B cell (primary cell): ENCODE results near the gene AIRE. TPM values are rescaled to one million over a fixed set of nuclear protein-coding genes. Genes with fewer than 3 reads are reported as not detected.

ENCODE experiments used
- ATAC-seq: fragments of 200-7000 bp; cut with Tn5 transposase; one replicate; pipeline ENCODE4 v1.10.0; 2021; ENCODE audit warnings: low read depth, mild to moderate bottlenecking, moderate number of reproducible peaks, moderate library complexity
- CTCF ChIA-PET: fragments of 350-600 bp; sonication (Branson Sonifier 250); formaldehyde crosslinking; loops from one replicate; lab custom pipeline; 2021; ENCODE audit warnings: antibody characterized with exemption, inconsistent platforms; lab: Charles Lee
- POLR2A ChIA-PET: fragments of 350-600 bp; sonication (Branson Sonifier 250); formaldehyde crosslinking; loops from one replicate; lab custom pipeline; 2021; ENCODE audit warnings: antibody characterized with exemption; lab: Charles Lee
- DNase-seq: peaks from one replicate; pipeline ENCODE4 v3.0.0; 2013
- H2AFZ ChIP-seq: 2 replicates; pipeline ENCODE4 v1.6.1; 2012; ENCODE audit warnings: mild to moderate bottlenecking, low read depth, low read length; ENCODE audit not compliant: insufficient read depth, poor library complexity, severe bottlenecking
- H3K27ac ChIP-seq, 2 donors: 1 replicate in 1 of 2; 2 replicates in 1 of 2; pipeline ENCODE4 v1.5.1; 2012 to 2013; ENCODE audit warnings: low read length in 2 of 2, mild to moderate bottlenecking in 2 of 2, moderate library complexity in 1 of 2
- H3K27me3 ChIP-seq, 4 experiments: fragments of 200-600 bp in 1 of 4; sonication (generic) in 1 of 4; replicated peaks in 1 of 4; 1 replicate in 2 of 4; 2 replicates in 2 of 4; pipeline versions ENCODE4 v1.6.1 to v1.7.0; 2013 to 2016; ENCODE audit warnings: low read length in 3 of 4, mild to moderate bottlenecking in 2 of 4, mixed read lengths in 1 of 4, moderate library complexity in 1 of 4; ENCODE audit not compliant: insufficient read depth in 4 of 4, control insufficient read depth in 3 of 4; ENCODE audit errors: control extremely low read depth in 1 of 4
- H3K36me3 ChIP-seq, 2 experiments: replicated peaks in 1 of 2; 1 replicate in 1 of 2; 2 replicates in 1 of 2; pipeline versions ENCODE4 v1.6.1 to v1.7.1; 2013; ENCODE audit warnings: low read length in 1 of 2; ENCODE audit not compliant: insufficient read depth in 2 of 2, control insufficient read depth in 1 of 2; ENCODE audit errors: control extremely low read depth in 1 of 2, extremely low read depth in 1 of 2
- H3K4me1 ChIP-seq, 2 donors: fragments of 200-600 bp in 1 of 2; sonication (generic) in 1 of 2; 1 replicate in 1 of 2; 2 replicates in 1 of 2; pipeline versions ENCODE4 v1.5.1 to v1.6.1; 2013 to 2017; ENCODE audit warnings: low read length in 2 of 2; ENCODE audit not compliant: control insufficient read depth in 2 of 2, insufficient read depth in 2 of 2
- H3K4me2 ChIP-seq: replicated peaks from 2 replicates; pipeline ENCODE3; 2012; ENCODE audit warnings: mild to moderate bottlenecking, low read depth, low read length; ENCODE audit not compliant: poor library complexity, severe bottlenecking
- H3K4me3 ChIP-seq, 5 experiments: fragments of 200-600 bp in 1 of 5; sonication (generic) in 1 of 5; 1 replicate in 3 of 5; 2 replicates in 2 of 5; pipeline versions ENCODE4 v1.5.1 to v1.7.0; 2011 to 2016; ENCODE audit warnings: low read length in 4 of 5, mild to moderate bottlenecking in 4 of 5, low read depth in 2 of 5, control low read depth in 1 of 5, moderate library complexity in 1 of 5; ENCODE audit not compliant: insufficient read depth in 1 of 5; ENCODE audit errors: control extremely low read depth in 1 of 5, extremely low read depth in 1 of 5
- H3K79me2 ChIP-seq: fragments of 200-600 bp; sonication (generic); one replicate; pipeline ENCODE4 v1.6.0; 2016; ENCODE audit warnings: low read length; ENCODE audit not compliant: control insufficient read depth, insufficient read depth
- H3K9ac ChIP-seq: fragments of 200-600 bp; sonication (generic); 2 replicates; pipeline ENCODE4 v1.6.1; 2017; ENCODE audit warnings: mild to moderate bottlenecking, low read length, moderate library complexity
- H3K9me3 ChIP-seq, 3 donors: one replicate each; pipeline versions ENCODE4 v1.6.1 to v1.7.1; 2013; ENCODE audit warnings: low read length in 2 of 3; ENCODE audit not compliant: control insufficient read depth in 2 of 3, insufficient read depth in 1 of 3; ENCODE audit errors: control extremely low read depth in 1 of 3
- H4K20me1 ChIP-seq: 2 replicates; pipeline ENCODE4 v1.6.0; 2012; ENCODE audit warnings: mild to moderate bottlenecking, low read length; ENCODE audit not compliant: insufficient read depth, control insufficient read depth, poor library complexity, severe bottlenecking
- H3K27ac Mint-ChIP-seq: one replicate; pipeline ENCODE4 v1.8.0; 2021; ENCODE audit warnings: mixed read lengths
- H3K27me3 Mint-ChIP-seq: one replicate; pipeline ENCODE4 v1.8.0; 2021; ENCODE audit warnings: mixed read lengths
- H3K4me1 Mint-ChIP-seq: one replicate; pipeline ENCODE4 v1.8.0; 2021; ENCODE audit warnings: mixed read lengths
- H3K4me3 Mint-ChIP-seq: one replicate; pipeline ENCODE4 v1.8.0; 2021; ENCODE audit warnings: mixed read lengths
- H3K9me3 Mint-ChIP-seq: one replicate; pipeline ENCODE4 v1.8.0; 2022; ENCODE audit warnings: mixed read lengths; ENCODE audit not compliant: insufficient read depth
- EZH2 ChIP-seq: IDR thresholded peaks from 2 replicates; pipeline ENCODE4 v1.6.1; 2012; ENCODE audit warnings: borderline replicate concordance, low read depth, mild to moderate bottlenecking, moderate library complexity, low read length; ENCODE audit not compliant: insufficient read depth, poor library complexity, severe bottlenecking
- WGBS: methylation state at CpG from one replicate; pipeline ENCODE4 v1.1.5; 2013; ENCODE audit warnings: missing lambda C conversion rate; ENCODE audit not compliant: insufficient coverage; 5-methylcytosine and 5-hydroxymethylcytosine counted together
- intact Hi-C: fragments of 100-400 bp; cut with micrococcal nuclease; formaldehyde crosslinking; loops from one replicate; pipeline ENCODE4 v1.10.0; 2022
- polyA plus RNA-seq: library from polyadenylated mRNA; depleted of rRNA; stranded (reverse); fragments of >200 nt; gene quantifications from 2 replicates; pipeline ENCODE4 v1.2.3, GENCODE V29; 2012
- total RNA-seq, 2 donors: library from RNA; stranded (reverse); fragments of 120-200 nt in 1 of 2; gene quantifications; 1 replicate in 1 of 2; 2 replicates in 1 of 2; pipeline versions ENCODE4 v1.2.3 to v1.2.4, GENCODE V29; 2013 to 2022
- TF ChIP-seq, protein P1 (sequence below): fragments of 200-600 bp; IDR thresholded peaks from one replicate; pipeline ENCODE4 v1.8.0; 2022; ENCODE audit warnings: antibody characterized with exemption, mild to moderate bottlenecking

AIRE gene
- total and polyA plus RNA-seq, 2 donors (not counting 1 experiment from before 2014, with no cell fraction given): 0.37 TPM; not detected in 1

DNA sequence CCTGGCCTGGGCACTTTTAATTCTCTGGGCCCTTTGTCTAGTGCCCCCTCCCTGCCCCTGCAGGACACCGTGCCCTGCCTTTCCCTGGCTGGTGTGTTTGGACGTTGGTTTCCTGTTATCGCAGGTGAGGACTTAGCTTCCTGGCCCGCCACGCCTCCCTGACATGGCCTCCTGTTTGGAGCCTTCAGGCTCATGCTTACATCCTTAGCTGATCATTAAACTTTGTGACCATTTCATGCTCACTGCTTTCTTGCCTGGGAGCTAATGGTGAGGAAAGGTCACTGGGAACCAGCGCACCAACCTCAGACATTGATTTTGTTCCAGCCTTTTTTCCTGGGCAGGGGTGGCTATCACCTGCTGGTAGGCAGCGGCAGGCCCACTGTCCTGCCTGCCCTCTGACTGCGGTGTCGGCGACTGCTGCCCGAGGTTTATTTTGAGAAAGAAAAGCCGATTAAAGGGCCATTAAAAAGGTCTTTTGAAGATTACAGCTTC is 17.9 kb downstream of the AIRE start:
- Histone ChIP-seq H3K27me3 (no peaks in the 10 kb centered on the region), H3K9me3 (no peaks in the 10 kb centered on the region), H3K36me3 (peaks cover 0 to 25% of the 10 kb centered on the region in 2 experiments), H3K79me2 (peaks cover 83% of the 10 kb centered on the region), H3K4me3 (no peak overlapping the region), H3K4me1 (peaks cover 42 to 57% of the 10 kb centered on the region in 2 donors), H3K9ac (no peak overlapping the region), H3K4me2 (peak overlapping the region; percentile 40), H2AFZ (no peak overlapping the region), H4K20me1 (peaks cover 80% of the 10 kb centered on the region), H3K27ac (peak overlapping the region; percentile 41 to 59)
- Mint-ChIP-seq H3K9me3 (no peaks in the 10 kb centered on the region), H3K4me3 (peak overlapping the region; percentile 76), H3K27ac (peak overlapping the region; percentile 86), H3K4me1 (peaks cover 47% of the 10 kb centered on the region), H3K27me3 (no peaks in the 10 kb centered on the region)
- ChIA-PET CTCF (interaction anchor here (1.5 to 2.6 kb wide), 4 partner anchors 9 to 490 kb away, joined by 4 to 10 read pairs (median 8); no protein-coding TSS in a partner anchor), POLR2A (interaction anchor here (0.7 kb wide), 3 partner anchors 27 to 777 kb away, joined by 3 to 9 read pairs (median 3); no protein-coding TSS in a partner anchor)
- ATAC-seq (no peak), DNase-seq (no peak)
- 87% methylated on average over 8 of the region's 12 CpGs for whole genome bisulfite sequencing
- TF ChIP-seq, protein P1, sequence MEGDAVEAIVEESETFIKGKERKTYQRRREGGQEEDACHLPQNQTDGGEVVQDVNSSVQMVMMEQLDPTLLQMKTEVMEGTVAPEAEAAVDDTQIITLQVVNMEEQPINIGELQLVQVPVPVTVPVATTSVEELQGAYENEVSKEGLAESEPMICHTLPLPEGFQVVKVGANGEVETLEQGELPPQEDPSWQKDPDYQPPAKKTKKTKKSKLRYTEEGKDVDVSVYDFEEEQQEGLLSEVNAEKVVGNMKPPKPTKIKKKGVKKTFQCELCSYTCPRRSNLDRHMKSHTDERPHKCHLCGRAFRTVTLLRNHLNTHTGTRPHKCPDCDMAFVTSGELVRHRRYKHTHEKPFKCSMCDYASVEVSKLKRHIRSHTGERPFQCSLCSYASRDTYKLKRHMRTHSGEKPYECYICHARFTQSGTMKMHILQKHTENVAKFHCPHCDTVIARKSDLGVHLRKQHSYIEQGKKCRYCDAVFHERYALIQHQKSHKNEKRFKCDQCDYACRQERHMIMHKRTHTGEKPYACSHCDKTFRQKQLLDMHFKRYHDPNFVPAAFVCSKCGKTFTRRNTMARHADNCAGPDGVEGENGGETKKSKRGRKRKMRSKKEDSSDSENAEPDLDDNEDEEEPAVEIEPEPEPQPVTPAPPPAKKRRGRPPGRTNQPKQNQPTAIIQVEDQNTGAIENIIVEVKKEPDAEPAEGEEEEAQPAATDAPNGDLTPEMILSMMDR: no peak
- TF ChIP-seq EZH2: no peak
- intact Hi-C loops: loop anchor here (10.0 kb wide), 1 partner anchor 289 kb away; the partner anchor contains the start of gene TRAPPC10

DNA sequence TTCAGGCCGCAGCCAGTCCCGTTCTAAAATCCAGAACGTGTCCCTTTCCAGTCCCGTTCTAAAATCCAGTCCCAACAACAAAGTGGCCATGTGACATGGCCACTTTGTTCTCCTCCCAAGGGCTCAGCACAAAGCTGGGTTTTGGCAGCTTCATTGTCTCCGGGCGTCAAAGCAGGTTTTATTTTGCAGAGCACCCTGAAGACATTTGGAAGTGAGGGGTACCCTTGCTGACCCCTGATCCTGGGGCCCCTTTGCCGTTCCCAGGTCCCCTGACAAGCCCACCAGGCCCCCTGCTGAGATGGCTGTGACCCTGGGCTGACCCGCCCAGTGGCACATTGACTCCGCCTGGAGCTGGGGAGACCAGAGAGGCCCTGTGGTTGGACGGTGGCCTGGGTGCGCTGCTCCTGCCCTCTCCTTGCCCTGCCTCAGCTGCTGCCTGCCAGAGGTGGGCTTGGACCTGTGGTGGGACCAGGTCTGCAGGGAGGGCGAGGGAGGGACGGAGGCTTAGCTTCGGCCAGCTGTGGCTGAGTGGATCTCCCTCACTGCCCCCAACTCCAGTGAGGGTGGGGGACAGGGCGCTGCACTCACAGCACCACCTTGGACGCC is 18.4 kb downstream of the AIRE start:
- peak overlapping the region; percentile 40 for H3K4me2 ChIP-seq
- no peak overlapping the region for H3K4me3 ChIP-seq
- no peaks in the 10 kb centered on the region for H3K9me3 ChIP-seq
- peak overlapping the region in 1 of 2 donors; percentile 59 for H3K27ac ChIP-seq
- ATAC-seq (no peak), DNase-seq (no peak)
- Mint-ChIP-seq H3K27ac (peak overlapping the region; percentile 86), H3K4me3 (no peak overlapping the region), H3K27me3 (no peaks in the 10 kb centered on the region), H3K9me3 (no peaks in the 10 kb centered on the region), H3K4me1 (peaks cover 44% of the 10 kb centered on the region)
- no peak overlapping the region for H2AFZ ChIP-seq
- CTCF ChIA-PET: interaction anchor here (1.1 to 2.6 kb wide), 4 partner anchors 9 to 290 kb away, joined by 3 to 10 read pairs (median 6); no protein-coding TSS in a partner anchor
- no peak for TF ChIP-seq EZH2
- TF ChIP-seq, protein P1: no peak
- H4K20me1 ChIP-seq: peaks cover 84% of the 10 kb centered on the region
- H3K4me1 ChIP-seq: peaks cover 38 to 51% of the 10 kb centered on the region in 2 donors
- intact Hi-C loops: loop anchor here (10.0 kb wide), 1 partner anchor 289 kb away; the partner anchor contains the start of gene TRAPPC10
- WGBS: 98% methylated on average over 10 of the region's 16 CpGs
- no peaks in the 10 kb centered on the region for H3K27me3 ChIP-seq
- peaks cover 0 to 25% of the 10 kb centered on the region in 2 experiments for H3K36me3 ChIP-seq
- POLR2A ChIA-PET: interaction anchor here (0.6 to 0.7 kb wide), 2 partner anchors 26 to 293 kb away, joined by 3 to 9 read pairs; no protein-coding TSS in a partner anchor
- peaks cover 87% of the 10 kb centered on the region for H3K79me2 ChIP-seq
- no peak overlapping the region for H3K9ac ChIP-seq
